Esophagus mucosa (tissue), 1 donor: ENCODE data around the gene SUN1. TPM values are rescaled to one million over a fixed set of nuclear protein-coding genes. Genes with fewer than 3 reads are reported as not detected.
"Not testable (repeated sequence)": the region's sequence is repeated elsewhere in the genome, so short reads cannot be mapped to it uniquely, and the experiment has no call there.

Experiments
- ATAC-seq: fragments of 200-7000 bp; cut with Tn5 transposase; one replicate; pipeline ENCODE4 v1.9.1; 2020
- total RNA-seq: library from RNA; stranded (reverse); gene quantifications from one replicate; pipeline ENCODE4 v1.2.4, GENCODE V29; 2023
- donor health status: DM: yes; HTN: yes; CAD: no.

SUN1 gene
- total RNA-seq = 63.0 TPM

GRCh38 chr7:832167-832967 is at the start of gene SUN1:
Gene SUN1, plus strand, starts transcription at chr7:832476. Its CDS starts 49 bp downstream, at chr7:832525.
- peak; percentile 63 for ATAC-seq

GRCh38 chr7:782718-783449 is 49.4 kb upstream of the SUN1 start:
- ATAC-seq = no peak

GRCh38 chr7:783556-784490 is 48.5 kb upstream of the SUN1 start:
- ATAC-seq = no peak

- ATAC-seq = no peak
These were observed 47.3 kb upstream of the SUN1 start for GRCh38 chr7:784971-785370.

- ATAC-seq = no peak
These were observed 46.9 kb upstream of the SUN1 start for GRCh38 chr7:785416-785815.

GRCh38 chr7:786472-787255 is 45.6 kb upstream of the SUN1 start:
- peak; percentile 90 for ATAC-seq

- ATAC-seq = peak; percentile 19
These were observed 44.7 kb upstream of the SUN1 start for GRCh38 chr7:787332-788240.

- no peak for ATAC-seq
These were observed 40.8 kb upstream of the SUN1 start for GRCh38 chr7:791519-791918.

- no peak for ATAC-seq
These were observed 38.1 kb upstream of the SUN1 start for GRCh38 chr7:794207-794606.

GRCh38 chr7:794671-795329 is 37.5 kb upstream of the SUN1 start:
- ATAC-seq = peak; percentile 26

GRCh38 chr7:796434-797169 is 35.7 kb upstream of the SUN1 start:
- not testable (repeated sequence) for ATAC-seq

- ATAC-seq = no peak
These were observed 33.3 kb upstream of the SUN1 start for GRCh38 chr7:798921-799470.

- ATAC-seq = no peak
These were observed 31.6 kb upstream of the SUN1 start for GRCh38 chr7:800692-801091.

- ATAC-seq = peak; percentile 37
These were observed 30.9 kb upstream of the SUN1 start for GRCh38 chr7:801351-801750.

GRCh38 chr7:801940-802381 is 30.3 kb upstream of the SUN1 start:
- ATAC-seq = peak; percentile 84

GRCh38 chr7:802500-803242 is 29.6 kb upstream of the SUN1 start:
- ATAC-seq = no peak

- no peak for ATAC-seq
These were observed 29.0 kb upstream of the SUN1 start for GRCh38 chr7:803243-803635.

- ATAC-seq = not testable (repeated sequence)
These were observed 28.5 kb upstream of the SUN1 start for GRCh38 chr7:803796-804195.
